GM13977 (cell line): Measurements from ENCODE around the gene KRTAP4-3.
"Not testable (repeated sequence)": the region's sequence is repeated elsewhere in the genome, so short reads cannot be mapped to it uniquely, and the experiment has no call there.

ENCODE experiments used
- DNase-seq: peaks from one replicate; pipeline ENCODE4 v3.0.0; 2012; ENCODE audit warnings: low spot score
- CTCF ChIP-seq: IDR thresholded peaks from 2 replicates; pipeline ENCODE4 v1.5.1; 2012; ENCODE audit warnings: mild to moderate bottlenecking, control low read depth; ENCODE audit not compliant: insufficient read depth; ENCODE audit errors: extremely low read depth, missing control alignments
- in situ Hi-C: fragments of 300-500 bp; cut with MboI; formaldehyde crosslinking; loops from one replicate; pipeline ENCODE4 v1.12.0; 2022; ENCODE audit warnings: low sequenced_read_pairs, low pct_unique_long_range_greater_than_20kb, mixed read lengths, inconsistent platforms; ENCODE audit not compliant: unreplicated experiment

KRTAP4-3 gene

DNA sequence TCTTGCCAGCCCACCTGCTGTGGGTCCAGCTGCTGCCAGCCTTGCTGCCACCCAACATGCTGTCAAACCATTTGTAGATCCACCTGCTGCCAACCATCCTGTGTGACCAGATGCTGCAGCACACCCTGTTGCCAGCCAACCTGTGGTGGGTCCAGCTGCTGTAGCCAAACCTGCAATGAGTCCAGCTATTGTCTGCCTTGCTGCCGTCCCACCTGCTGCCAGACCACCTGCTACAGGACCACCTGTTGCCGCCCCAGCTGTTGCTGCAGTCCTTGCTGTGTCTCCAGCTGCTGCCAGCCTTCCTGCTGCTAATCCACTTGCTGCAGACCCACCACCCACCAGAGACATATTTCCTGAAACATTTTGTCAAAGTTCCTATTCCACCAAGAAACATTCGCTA is 22.3 kb upstream of the KRTAP4-3 start:
- no peak for TF ChIP-seq CTCF
- in situ Hi-C loops = no loop called here
- no peak for DNase-seq

GRCh38 chr17:41189837-41190318 is 21.9 kb upstream of the KRTAP4-3 start, which contains the start of gene KRTAP9-1:
TSS of gene KRTAP9-1 (plus strand) at chr17:41189887. CDS start at chr17:41189887, 0 bp downstream.
- DNase-seq, in situ Hi-C loops: not testable (repeated sequence)

DNA sequence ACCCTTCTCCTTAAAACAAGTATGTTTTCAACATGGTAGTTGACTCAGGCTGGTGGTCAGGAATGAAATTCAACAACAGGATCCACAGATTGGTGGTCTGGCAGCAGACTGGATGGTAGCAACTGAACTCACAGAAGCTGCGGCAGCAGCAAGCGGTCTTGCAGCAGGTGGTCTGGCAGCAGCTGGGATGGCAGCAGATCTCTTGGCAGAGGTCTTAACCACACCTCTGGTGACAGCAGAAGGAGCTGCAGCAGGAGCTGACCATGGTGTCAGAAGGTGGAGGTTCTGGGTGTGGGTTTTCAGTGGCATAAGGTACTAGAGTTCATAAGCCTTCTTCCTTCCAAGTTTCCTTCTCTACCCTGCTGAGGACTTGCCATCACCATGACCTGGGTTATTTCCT is 18.9 kb upstream of the KRTAP4-3 start:
- in situ Hi-C loops = no loop called here
- no peak for TF ChIP-seq CTCF
- no peak for DNase-seq

- in situ Hi-C loops = no loop called here
- no peak for DNase-seq
- no peak for TF ChIP-seq CTCF
Measured at GRCh38 chr17:41185001-41185400, 17.0 kb upstream of the KRTAP4-3 start.

- no peak for TF ChIP-seq CTCF
- in situ Hi-C loops = no loop called here
- no peak for DNase-seq
Measured at GRCh38 chr17:41184480-41184961, 16.5 kb upstream of the KRTAP4-3 start, which contains the start of gene KRTAP4-1. TSS of gene KRTAP4-1 (minus strand) at chr17:41184911. CDS start at chr17:41184854, 57 bp downstream.

- no peak for DNase-seq
- TF ChIP-seq CTCF = no peak
- in situ Hi-C loops = no loop called here
Measured at GRCh38 chr17:41178843-41179616, 11.0 kb upstream of the KRTAP4-3 start.

DNA sequence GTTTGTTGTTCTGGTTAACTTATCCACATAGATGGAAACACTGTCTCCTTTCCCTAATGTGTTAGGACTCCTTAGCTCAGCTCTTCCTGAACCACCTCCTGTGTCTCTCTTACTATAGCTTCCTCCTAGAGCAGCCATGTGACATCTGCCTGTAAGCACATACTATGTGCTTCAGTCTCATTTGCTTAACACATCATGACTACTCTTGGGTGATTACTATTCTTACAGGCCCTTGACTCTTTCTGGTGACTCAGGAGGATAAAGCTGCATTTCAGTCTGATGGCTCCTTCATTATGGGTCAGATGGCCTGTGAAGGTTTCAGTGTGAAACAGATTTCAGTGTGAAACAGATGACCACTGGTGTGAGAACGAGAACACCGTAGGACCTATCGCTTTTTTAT is 10.3 kb upstream of the KRTAP4-3 start:
- in situ Hi-C loops = no loop called here
- no peak for TF ChIP-seq CTCF
- DNase-seq = no peak
